Globus pallidus (tissue), 1 donor: Measurements from ENCODE around the gene PRR11.
"Not testable (repeated sequence)": the region's sequence is repeated elsewhere in the genome, so short reads cannot be mapped to it uniquely, and the experiment has no call there.

Experiments
- DNase-seq: peaks from one replicate; pipeline ENCODE4 v3.0.0-alpha.2; 2015; ENCODE audit warnings: low spot score

Gene PRR11

DNA sequence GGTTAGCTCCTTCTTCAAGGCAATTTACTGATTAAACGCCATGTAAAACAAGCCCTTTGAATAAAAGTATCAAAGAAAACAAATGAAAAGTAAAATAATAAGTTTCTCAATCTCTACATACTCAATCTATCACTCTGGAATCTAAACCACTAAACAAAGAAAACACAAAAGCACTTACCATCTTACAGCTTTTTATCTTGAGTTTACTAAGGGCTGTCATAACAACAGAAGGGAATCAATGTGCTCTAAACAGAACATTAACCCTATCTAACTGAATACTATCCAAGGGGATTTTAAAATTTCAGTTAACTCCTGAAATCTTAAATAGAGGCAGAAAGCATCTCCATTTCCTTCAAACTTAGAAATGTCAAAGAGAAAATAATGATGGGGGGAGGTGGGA, 4.0 kb upstream of the PRR11 start:
- DNase-seq = no peak

DNA sequence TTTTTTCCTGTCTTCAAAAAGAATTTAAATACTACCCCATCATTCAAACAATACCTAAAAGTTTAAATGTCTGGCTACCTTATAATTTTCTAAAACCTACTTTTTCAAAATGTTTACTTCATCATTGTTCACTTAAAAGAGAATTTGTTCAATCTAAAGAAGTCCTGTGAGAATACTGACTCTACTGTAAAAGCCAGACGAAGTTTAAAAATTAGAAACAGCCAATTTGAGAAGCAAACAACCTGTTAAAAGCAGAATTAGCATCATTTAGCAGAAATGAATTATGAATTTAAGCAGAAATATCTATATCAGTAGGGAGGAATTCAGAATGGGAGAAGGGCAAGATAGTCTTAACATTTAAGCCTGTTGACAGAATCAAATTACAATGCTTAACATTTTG, 2.6 kb upstream of the PRR11 start:
- DNase-seq = no peak

DNA sequence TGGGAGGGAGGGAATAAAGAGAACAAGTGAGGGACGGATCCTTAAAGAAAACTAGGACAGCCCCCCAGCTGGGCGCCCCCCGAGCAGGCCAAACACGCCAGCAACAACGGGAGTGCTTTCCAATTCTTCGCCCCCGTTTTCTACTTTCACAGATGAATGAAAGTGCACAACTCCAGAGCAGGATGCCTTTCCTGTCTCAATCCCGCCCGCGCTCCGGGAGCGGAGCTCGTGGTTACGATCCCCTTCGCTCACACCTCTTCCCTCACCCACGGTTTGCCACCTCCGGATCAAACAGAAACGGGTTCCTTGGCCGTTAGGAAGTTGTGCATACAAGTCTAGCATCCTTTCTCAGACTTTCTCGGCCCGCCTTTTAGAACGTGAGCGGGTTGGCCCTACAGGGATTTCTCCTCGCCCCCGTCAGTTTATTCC, 1.2 kb upstream of the PRR11 start:
- DNase-seq = no peak

DNA sequence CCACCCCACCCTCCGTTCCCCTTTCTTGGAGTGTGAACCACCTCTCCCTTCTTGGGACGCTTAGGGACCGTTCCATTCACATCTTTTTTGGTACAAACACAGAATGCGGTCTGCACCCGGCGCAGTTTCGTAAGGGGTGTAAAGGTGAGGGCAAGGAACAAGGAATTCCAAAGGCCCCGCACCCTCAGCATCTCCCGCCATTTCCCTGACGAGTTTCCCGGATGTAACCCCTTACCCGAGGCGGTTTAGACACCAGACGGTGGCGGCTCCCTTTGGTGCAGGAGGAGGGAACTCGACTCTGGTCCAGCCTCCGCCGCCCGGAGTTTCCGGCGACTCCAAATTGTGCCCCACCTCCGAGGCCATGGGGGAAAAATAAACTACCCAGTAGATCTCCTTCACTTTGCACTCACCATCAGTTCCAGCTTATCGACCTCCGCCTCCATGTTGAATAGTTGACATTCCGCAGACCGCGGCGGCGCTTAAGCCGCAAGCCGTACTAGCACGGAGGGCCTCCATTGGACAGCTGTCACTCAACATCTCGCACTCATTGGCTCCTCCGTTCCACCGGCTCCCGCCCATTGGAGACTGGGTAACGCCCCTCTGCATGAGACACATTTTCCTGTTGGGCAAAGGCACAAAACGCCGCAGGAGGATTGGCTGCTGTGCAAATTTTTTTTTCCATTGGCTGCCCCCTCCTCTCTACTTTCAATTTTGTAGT, 666 bp upstream of the PRR11 start, which contains the start of gene SKA2:
TSS of gene SKA2 (minus strand) at position 466 of the 718 bp plus-strand sequence. CDS start at position 443, 23 bp downstream.
- DNase-seq = no peak

DNA sequence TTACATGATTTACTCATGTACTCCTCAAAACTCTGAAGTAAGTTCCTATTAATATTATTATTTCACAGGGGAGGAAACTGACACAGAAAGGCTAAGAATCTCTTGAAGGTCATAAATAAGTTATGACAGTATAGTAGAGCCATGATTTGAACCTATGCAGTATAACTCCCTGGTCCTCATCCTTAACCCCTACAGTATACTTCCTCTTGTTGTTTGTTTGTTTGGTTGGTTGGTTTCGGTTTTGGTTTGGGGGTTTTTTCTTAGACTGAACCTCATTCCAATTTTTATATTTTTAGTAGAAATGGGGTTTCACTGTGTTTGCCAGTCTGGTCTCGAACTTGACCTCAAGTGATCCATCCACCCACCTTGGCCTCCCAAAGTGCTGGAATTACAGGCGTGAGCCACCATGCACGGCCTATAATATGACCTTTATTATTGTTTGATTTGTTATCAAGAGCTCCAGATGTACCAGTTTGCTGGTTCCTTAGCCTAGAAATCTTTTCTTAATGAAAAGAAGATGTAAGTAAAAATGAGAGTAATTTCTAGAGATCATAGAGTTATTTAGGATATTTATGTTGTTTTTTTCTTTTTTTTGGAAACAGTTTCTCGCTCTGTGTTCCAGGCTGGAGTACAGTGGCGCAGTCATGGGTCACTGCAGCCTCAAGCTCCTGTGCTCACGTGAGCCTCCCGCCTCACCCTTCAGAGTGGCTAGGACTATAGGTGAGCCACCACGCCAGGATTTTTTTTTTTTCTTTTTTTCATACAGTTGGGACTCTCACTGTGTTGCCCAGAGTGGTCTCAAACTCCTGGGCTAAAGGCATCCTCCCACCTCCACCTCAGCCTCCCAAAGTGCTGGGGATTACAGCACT, 4.8 kb downstream of the PRR11 start:
- no peak for DNase-seq

DNA sequence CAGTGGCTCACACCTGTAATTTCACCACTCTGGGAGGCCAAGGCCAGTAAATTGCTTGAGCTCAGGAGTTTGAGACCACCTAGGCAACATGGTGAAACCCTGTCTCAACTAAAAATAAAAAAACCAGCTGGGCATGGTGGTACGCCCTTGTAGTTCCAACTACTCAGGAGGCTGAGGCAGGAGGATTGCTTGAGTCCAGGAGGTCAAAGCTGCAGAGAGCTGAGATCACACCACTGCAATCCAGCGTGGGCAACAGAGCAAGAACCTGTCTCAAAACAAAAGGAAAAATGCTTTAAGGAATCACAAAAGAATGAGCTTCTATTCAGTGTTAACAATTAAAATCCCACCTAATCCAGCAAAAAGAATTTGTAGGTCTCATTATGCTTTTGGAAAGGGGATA, 5.9 kb downstream of the PRR11 start:
- DNase-seq = no peak

DNA sequence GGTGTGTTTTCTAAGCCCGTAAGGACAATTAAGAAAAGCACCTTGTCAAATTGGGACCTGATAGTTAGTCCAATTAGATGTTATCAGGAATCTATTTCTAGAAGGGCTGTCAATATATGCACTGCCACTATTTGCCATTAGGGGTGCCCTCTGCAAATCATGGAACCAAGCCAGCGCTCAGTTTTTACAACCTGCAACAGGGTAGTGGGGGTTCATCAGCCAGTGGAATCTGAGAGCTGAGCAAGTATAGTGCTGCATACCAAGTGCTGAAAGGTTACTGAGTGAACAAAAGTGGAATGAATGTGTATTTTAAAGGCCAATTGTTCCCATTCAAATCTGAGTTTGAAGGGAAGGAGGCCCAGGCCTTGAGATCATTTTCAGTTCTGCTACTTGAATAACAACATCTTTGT, 10.4 kb downstream of the PRR11 start:
- DNase-seq = peak; percentile 77

DNA sequence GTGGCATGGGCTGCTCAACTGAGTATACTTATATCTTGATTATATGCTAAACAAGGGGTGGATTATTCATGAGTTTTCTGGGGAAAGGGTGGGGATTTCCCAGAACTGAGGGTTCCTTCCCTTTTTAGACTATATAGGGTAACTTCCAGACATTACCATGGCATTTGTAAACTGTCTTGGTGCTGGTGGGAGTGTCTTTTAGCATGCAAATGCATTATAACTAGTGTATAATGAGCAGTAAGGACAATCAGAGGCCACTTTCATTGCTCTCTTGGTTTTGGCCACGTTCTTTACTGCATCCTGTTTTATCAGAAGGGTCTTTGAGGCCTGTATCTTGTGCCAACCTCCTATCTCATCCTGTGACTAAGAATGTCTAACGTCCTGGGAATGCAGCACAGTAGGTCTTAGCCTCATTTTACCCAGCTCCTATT, 12.0 kb downstream of the PRR11 start:
- DNase-seq = no peak

DNA sequence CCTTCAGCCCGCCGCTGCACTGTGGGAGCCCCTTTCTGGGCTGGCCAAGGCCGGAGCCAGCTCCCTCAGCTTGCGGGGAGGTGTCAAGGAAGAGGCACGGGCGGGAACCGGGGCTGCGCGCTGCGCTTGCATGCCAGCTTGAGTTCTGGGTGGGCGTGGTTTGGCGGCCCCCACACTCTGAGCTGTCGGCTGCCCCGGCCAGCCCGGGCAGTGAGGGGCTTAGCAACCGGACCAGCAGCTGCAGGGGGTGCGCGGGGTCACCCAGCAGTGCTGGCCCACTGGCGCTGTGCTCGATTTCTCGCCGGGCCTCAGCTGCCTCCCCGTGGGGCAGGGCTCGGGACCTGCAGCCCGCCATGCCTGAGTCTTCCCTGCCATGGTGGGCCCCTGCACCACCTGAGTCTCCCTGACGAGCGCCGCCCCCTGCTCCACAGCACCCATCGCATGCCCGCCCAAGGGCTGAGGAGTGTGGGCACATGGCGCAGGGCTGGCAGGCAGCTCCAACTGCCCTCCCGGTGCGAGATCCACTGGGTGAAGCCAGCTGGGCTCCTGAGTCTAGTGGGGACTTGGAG, 17.0 kb downstream of the PRR11 start:
- DNase-seq = no peak

DNA sequence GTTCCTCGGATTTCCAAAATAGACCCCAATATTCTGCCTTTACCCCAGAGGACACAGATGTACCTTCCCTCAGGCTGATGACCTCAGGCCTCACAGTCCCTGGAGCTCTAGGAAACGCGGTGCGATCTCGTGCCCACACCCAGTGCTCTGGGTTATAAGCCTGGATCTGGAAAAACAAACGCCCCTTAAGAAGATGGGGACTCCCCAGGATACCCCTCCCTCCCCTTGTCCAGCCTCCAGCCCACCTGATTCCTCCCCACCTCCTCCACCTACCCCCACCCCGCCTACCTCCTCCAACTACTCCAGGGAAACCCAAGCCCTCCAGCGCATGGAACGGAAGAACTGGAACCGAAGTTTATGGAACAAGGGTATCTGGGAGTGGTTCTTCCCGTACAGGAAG, 19.1 kb downstream of the PRR11 start:
- DNase-seq = no peak

DNA sequence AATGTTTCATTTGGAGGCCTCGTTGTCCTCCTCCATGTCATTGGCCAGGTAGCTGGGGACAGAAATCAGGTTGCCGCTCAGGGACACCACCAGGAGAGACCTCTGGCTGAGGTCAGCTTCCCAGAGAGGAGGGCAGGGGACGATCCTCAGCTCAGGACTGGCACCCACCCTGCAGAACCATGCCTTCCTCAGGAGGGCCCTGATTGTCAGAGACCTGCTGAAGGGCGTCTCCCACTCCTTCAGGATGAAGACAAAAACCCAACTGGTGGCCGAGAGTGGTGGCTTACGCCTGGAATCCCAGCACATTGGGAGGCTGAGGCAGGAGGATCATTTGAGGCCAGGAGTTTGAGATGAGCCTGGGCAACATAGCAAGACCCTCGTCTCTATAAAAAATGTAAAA, 19.5 kb downstream of the PRR11 start:
- DNase-seq = no peak

DNA sequence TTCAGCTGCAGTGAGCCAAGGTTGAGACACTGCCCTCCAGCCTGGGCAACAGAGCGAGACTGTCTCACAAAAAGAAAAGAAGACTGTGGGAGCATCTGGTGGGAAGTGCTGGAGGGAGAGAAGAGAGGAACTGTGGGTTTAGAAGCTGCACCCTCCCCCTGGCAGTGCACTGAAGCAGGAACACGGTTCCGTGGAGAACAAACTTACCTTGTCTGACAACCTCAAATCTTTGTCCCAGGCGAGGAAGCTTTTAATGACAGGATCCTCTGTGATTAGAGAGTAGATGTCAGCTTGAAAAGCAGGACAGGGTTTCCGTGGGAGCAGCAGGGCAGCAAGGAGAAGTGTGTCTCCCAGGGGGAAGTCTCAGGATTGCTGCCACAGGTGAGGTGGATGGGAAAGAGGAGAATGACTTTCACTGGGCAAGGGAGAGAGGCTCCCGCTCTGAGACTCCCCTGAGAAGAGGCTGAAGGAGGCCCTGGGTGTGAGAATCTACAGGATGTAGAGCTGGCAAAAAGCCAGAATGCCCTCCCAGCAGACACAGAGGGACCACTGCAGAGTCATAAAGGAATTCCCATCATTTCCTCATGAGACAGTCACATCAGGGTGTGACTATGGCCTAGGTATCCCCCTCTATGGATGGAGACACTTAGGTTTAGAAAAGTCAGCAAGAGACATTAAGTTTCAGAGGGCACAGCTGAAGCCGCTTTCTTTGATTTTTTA, 22.9 kb downstream of the PRR11 start:
- no peak for DNase-seq

DNA sequence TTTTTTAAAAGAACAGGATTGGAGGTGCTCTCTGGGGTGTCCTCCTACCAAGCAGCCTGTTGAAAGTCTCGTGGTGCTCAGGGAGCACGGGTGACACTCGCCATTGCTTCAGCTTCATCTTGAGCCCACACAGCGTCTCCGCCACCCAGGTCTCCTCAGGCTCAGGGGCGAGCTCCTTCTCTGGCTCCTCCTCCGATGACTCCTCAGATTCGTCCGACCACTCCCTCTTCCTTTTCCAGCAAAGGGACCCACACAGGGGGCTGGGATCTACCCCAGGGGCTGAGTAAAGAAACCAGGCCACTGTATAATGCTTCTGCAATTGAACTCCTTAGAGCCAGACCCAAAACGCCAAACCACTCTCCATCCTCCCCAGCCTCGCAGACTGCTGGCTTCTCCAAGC, 24.1 kb downstream of the PRR11 start:
- not testable (repeated sequence) for DNase-seq

DNA sequence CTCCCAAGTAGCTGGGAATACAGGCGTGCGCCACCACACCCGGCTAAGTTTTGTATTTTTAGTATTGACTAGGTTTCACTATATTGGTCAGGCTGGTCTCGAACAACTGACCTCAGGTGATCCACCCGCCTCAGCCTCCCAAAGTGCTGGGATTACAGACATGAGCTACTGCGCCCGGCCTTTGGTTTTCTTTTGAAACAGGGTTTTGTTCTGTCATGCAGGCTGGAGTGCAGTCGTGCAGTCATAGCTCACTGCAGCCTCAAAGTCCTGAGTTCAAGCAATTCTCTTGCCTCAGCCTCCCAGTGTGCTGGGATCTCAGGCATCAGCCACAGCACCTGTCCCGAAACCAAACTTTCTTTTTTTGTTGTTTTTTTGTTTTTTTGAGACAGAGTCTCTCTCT, 25.1 kb downstream of the PRR11 start:
- no peak for DNase-seq

DNA sequence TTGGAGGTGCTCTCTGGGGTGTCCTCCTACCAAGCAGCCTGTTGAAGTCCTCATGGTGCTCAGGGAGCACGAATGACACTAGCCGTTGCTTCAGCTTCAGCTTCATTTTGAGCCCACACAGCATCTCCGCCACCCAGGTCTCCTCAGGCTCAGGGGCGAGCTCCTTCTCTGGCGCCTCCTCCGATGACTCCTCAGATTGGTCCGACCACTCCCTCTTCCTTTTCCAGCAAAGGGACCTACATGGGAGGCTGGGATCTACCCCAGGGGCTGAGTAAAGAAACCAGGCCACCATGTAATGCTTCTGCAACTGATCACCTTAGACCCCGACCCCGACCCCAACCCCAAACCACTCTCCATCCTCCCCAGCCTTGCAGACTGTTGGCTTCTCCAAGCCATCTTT, 25.9 kb downstream of the PRR11 start:
- DNase-seq = no peak

DNA sequence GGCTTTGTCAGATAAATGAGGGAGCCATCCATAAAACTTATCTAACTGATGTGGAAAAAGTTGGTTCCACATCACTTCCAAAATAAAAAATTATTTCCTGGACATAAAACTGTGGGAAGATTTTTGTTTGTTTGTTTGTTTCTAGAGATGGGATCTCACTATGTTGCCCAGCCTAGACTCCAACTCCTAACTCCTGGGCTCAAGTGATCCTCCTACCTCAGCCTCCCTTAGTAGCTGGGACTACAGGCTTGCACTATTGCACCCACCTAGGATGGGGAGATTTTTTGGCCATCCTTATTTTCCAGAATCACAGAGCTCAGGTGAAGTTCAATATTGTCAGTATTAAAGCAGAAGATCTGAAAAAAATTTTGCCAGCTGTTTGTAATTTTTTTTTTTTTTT, 30.5 kb downstream of the PRR11 start:
- no peak for DNase-seq

DNA sequence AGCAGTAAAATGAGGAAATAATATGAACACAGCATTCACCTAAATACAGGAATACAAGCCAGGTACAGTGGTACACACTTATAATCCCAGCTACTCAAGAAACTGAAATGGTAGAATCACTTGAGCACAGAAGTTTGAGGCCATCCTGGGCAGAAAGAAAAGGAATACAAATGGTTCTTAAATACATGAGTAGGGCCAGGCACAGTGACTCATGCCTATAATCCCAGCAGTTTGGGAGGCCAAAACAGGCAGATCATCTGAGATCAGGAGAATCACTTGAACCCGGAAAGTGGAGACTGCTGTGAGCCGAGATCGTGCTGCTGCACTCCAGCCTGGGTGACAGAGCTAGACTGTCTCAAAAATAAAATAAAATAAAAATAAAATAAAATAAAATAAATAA, 31.3 kb downstream of the PRR11 start:
- no peak for DNase-seq

DNA sequence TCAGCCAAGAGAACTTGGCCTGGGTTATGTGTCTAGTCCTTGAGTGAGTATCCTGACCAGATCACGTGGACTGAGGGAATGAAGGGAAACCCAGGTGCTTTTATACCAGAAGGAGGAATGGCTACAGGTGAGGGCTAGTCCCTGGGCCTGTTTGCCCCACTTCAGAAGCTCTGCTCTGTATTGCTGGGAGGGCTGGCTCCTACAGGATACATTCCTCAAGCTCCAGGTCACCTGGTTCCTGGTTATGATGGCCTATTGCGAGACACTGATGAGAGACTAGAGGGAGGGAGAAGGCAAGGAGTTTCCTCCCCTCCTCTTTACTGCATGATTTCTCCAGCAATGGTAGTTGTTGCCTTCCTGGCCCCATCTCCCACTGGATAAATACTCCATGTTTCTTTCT, 35.3 kb downstream of the PRR11 start:
- DNase-seq = no peak

DNA sequence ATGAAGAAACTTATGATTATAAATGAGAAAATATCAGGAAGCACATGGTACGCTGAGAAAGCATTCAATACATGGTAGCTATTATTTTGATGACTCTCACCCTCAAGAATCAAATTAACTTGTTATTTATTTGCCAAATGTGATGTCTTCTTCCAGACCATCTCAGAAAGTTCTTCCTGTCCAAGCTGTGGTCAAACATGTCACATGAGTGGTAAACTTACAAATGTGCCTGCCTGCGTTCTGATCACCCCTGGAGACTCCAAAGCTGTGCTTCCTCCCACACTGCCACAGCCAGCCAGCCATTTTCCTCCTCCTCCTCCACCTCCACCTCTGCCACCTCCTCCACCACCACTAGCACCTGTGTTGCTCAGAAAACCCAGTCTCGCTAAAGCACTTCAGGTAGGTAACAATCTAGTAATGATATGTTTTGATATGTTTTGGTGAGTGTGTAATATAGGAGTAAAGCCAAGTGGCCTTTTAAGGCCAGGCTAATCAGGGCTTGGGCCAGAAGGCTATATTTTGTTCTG, 37.9 kb downstream of the PRR11 start:
- DNase-seq = no peak

DNA sequence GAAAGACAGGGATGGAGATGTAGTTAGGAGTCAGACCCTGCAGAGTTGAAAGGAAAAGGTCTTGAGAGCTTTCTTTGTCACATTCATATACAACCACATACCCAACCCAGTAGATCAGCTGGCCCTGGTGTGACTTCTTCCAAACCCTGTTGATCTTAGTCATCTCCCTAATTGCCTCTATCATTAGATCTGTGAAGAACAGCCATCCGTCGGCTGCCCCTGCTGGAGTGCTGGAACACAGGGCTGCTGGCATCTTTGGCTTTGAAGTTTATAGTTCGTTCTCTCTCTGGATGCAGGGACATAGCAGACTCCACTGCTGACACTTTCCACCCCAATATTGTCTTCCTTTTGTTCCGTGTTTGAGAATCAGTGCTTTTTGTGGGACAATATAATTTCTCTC, 43.9 kb downstream of the PRR11 start:
- no peak for DNase-seq

DNA sequence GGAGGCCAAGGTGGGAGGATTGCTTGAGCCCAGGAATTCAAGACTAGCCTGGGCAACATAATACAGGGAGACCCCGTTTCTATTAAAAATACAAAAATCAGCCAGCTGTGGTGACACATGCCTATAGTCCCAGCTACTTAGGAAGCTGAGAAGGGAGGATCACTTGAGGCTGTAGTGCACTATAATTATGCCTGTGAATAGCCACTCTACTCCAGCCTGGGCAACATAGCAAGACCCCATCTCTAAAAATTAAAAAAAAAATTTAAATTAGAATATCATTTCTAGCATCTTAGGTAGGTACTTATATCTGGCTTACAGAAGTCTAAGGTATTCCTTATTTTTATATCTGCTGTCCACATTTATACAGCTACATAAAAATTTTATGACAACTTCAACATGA, 46.8 kb downstream of the PRR11 start:
- DNase-seq = no peak

DNA sequence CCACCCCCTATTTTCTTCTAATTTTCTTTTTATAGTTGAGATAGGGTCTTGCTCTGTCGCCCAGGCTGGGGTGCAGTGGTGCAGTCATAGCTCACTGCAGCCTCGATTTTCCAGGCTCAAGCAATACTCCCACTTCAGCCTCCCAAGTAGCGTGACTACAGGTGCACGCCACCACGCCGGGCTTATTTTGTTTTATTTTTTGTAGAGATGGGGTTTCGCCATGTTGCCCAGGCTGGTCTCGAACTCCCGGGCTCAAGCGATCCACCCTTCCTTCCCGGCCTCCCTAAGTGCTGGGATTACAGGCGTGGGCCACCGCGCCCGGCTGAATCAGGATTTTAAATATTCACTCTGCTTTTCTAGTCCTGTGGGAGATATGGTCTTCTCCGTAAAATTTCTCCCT, 63.8 kb downstream of the PRR11 start:
- DNase-seq = no peak
